HG02759 (cell line): ENCODE data around the gene DMRTC2.

Experiments
- ATAC-seq: cut with Tn5 transposase; IDR thresholded peaks from one replicate; pipeline ENCODE4 v1.9.1; 2021; ENCODE audit warnings: mild to moderate bottlenecking, moderate library complexity; ENCODE audit not compliant: unreplicated experiment

DMRTC2 gene

DNA sequence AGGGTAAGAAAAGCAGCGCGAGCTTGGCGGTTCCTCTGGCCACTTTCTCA lies at the start of gene DMRTC2:
TSS of gene DMRTC2 (plus strand) at position 42 of the 50 bp plus-strand sequence. CDS start 2,387 bp downstream, outside the sequence.
- ATAC-seq = no peak

DNA sequence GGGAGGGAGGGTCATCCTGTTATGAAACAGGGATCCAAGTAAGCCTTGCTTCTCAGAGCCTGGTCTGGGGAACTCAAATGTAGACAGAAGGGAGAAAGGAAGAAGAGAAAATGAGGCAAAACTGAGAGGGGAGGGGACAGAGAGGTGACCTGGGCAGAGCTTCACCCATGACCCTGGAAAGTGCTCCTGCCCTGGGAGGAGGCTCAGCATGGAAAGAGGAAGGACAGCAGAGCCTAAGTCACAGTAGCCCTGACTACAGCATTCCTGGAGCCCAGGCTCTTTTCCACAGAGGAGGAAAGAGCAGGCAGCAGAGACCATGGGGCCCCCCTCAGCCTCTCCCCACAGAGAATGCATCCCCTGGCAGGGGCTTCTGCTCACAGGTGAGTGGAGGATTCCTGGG lies 48.5 kb upstream of the DMRTC2 start, which contains the start of gene CEACAM3:
TSS of gene CEACAM3 (plus strand) at position 226 of the 400 bp plus-strand sequence. CDS start at position 317, 91 bp downstream.
- no peak for ATAC-seq

DNA sequence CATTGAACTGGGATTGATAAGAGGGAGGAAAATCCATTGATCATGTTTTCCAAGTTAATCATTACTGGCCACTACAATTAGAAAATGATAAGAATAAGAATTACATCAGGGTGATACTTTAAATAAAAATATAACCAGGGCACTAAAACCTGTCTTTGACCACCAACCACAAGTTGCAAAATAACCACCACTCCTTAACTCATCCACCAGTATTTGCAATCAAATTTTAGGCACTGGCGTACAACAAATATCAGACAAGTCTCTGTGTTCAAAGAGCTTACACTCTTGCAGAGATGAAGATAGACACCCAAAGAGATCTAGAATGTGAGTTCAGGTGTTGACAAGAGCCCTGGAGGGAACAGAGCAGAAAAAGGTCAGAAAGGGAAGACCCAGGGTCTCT lies 47.9 kb upstream of the DMRTC2 start:
- no peak for ATAC-seq

DNA sequence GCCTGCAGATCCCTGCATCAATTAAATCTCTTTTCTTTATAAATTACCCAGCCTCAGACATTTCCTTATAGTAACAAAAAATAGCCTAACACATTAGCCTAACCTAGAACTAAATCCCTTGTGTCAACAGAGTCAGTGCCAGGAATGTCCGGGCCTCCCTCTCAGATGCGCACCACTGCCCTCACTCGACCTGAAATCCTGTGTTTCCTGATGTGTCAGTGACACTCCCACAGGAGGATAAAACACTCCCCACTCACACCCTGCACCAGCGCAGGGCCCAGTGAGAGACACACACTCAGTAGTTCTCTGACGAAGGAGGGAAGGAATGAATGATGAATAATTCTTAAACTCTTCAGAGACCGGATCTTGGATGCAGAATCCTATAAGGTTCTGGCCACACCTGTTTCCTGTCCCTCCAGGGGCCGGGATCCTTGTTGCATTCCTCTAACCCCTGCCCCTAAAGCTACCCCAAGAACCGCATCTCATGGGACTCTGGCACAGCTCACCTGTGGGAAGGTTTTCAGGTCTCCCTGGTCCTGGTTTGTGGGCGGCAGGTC lies 45.3 kb upstream of the DMRTC2 start:
- ATAC-seq = no peak

DNA sequence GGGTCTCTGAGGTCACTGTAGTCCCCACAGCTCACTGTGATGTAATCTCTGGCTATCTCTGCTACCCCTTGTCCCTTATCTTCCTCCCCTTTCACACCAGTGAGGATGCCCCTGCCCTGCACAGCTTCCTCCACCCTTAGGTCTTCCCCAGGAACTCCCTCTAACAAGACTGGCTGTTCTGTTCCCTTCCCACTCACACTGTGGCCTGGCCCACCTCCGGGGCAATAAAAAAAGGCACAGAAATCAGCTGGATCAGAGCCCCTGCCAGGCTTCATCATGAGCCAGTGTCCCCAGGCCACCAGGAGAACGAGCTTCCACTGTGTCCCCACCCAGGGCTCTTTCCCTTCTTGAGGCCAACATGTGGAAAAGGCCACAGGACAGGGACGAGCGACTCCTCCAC lies 43.8 kb upstream of the DMRTC2 start:
- ATAC-seq = no peak

DNA sequence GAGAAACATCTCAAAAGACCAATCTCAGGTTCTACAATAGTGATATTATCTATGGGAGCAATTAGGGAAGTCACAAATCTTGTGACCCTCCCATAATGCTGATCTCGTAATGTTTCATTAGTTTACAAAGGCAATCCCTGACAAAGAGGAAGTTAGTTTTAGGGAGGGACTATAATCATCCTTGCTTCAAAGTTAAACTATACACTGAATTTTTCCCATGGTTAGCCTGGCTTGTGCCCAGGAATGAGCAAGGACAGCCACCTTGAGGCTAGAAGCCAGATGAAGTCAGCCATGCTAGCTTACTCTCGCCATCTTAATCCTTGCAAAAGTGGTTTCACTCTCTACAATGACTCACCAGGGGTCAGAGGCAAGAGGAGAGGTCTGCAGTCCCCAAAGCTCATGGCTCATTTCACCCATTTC lies 43.0 kb upstream of the DMRTC2 start:
- ATAC-seq = no peak

DNA sequence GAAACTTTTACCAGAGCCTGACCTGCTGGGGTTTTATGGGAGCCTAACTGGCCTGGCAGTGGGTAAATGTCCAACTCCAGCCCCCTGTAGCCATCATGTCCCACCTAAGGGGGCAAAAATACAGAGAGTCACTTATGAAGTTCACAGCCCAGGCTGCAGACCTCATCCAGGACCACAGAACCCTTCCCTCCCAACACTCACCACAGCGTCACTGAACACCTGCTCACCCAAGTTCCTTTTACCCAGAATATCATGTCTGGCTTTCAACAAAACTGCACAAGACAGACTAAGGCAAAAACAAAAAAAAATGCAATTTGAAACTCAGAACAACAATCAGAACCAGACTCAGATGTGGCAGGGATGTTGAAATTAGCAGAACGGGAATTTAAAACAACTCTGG lies 42.1 kb upstream of the DMRTC2 start:
- ATAC-seq = no peak

DNA sequence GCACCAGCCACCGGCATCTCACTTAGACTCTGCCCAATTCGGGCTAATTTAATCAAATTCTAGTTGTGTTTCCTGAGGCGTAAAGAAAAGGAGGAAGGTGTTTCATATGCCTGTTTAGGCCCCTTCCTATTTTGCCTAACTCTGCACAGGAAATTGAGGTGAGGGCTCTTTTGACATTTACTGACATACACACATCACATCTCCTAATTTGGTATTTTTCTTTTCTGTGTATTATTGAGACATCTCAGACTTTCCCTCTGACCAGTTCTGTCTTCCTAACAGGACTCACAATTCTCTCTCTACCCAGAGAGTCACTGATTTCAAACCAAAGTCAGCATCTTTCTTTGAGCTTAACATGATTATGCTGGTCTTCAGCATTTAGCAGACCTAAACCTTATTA lies 40.5 kb upstream of the DMRTC2 start:
- no peak for ATAC-seq

DNA sequence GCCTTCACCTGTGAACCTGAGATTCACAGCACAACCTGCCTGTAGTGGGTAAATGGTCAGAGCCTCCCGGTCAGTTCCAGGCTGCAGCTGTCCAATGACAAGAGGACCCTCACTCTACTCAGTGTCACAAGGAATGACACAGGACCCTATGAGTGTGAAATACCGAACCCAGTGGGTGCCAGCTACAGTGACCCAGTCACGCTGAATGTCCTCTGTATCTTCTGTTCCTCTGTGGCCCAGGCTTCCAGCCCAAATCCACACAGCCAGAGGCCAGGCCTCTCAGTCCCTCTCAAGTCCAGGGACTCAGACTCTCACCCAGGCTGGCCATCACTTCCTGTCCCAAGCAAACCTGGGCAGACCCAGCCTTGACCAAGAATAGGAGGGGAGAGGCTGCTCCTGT lies 37.7 kb upstream of the DMRTC2 start:
- ATAC-seq = no peak

DNA sequence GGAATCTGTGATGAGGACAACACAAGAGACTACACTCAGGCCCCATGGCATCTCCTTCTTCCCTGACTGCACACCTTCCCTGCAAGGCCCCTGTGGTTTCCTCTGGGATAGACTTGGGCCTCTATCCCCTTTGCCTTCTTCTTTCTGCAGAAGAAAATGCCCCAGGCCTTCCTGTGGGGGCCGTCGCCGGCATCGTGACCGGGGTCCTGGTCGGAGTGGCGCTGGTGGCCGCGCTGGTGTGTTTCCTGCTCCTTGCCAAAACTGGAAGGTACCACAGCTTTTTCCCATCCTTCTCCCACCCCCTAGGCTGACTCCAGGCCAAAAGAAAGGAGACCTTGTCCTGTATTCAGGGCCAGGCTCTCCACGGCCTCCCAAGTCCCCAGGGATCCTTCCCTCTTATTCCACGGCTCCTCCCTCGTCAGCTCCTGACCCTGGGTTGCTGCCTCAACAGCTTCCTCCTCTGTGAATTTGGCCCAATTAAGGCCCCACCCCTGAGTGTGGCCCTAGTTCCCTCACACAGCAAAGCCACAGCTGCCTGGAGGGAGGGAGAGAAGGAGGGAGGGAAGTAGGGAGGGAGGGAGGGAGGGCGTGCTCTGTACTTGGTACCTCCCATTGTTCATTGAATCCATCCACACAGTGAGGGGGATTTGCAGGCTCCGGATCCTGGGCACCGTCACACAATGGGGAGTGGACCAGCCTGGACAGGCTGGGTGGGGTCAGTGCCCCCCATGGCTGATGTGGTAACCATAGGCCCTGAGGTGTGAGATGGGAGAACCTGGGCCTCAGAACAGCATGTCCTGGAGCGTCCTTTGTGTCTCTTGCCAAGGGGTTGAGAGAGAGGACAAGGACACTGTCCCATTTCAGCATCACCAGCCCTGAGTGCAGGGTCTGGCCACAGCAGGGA lies 35.9 kb upstream of the DMRTC2 start:
- no peak for ATAC-seq

DNA sequence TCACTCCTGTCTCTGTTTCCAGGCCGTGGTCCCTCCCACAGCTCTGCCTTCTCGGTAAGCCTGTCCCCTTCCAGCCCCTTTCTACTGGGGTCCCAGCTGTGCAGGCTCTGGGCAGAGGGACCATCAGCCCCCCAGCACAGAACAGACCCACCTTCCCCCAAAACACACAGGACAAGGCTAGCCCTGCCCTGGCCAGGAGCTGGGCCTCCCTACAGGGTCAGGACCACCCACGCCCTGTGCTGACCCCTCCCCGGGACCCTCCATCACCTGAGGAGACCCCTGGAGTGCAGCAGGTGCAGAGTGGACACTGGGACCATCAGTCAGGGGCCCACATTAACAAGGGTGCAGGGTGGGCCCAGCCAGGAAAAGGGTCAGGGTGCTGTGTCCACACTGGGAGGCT lies 34.5 kb upstream of the DMRTC2 start:
- ATAC-seq = no peak

DNA sequence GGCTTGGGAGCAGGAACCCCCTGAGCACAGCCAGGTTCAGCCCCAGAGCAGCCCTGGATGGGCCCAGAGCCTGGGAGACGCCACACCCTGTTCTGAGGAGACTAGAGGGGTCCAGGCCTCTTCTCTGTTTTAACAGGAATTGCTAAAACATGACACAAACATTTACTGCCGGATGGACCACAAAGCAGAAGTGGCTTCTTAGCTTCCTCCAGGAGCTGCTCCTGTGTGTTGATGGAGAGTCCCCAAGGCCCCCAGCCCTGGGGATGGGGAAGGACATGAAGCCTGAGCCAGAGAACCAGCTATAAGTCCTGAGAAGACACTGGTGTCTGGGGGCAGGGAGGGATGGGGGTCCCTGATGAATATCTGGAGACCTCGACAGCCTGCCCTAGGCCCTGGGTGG lies 33.8 kb upstream of the DMRTC2 start:
- no peak for ATAC-seq

DNA sequence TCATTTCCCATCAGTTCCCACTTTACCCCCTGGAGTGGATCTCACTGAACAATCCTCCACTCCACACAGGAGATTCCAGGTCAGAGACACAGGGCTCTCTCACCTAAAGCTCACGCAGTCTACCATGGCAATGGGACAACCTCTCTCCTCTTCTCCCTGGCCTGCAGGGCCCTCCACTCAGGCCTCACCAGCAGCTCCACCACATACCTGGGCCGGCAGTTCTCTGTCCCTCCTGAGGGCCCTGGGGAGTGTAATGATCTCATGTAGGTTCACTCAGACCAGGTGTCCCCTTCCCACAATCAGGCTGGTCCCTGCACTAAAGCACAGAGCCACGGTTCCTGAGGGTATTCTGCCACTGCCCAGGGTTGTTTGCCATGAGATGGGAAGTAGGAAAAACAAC lies 32.9 kb upstream of the DMRTC2 start:
- no peak for ATAC-seq

DNA sequence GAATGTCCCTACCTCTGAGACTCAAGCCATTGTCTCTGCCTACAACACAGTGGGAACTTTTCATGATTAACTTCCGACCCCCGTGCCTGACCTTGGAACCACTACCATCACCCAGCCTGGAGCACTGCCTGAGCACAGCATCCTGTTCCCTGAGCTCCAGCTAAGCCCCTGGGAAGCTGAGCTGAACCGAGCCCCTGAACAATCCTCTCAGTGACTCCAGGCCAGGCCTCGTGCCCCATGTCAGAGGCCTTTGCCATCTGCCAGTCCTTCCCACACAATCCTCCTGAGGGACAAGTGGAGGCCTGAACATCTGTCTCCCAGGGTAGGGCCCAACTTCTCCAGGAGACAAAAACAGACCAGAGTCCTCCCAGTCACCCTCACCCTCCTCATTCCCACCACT lies 30.9 kb upstream of the DMRTC2 start:
- ATAC-seq = no peak

DNA sequence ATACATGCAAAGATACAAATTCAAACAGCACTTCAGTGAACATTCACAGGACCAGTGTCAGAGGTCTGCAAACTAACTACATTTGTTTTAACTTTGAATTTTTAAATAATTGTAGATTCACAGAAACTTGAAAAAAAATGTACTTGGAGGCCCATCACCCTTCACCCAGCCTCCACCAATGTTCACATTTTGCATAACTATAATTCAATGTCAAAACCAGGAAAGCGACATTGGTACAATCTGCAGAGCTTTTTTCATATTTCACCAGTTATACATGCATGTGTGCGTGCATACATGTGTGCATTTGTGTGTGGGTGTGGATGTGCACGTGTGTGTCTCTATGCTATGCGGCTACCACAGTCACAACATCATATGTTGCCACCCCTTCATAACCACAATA lies 29.5 kb upstream of the DMRTC2 start:
- ATAC-seq = no peak

DNA sequence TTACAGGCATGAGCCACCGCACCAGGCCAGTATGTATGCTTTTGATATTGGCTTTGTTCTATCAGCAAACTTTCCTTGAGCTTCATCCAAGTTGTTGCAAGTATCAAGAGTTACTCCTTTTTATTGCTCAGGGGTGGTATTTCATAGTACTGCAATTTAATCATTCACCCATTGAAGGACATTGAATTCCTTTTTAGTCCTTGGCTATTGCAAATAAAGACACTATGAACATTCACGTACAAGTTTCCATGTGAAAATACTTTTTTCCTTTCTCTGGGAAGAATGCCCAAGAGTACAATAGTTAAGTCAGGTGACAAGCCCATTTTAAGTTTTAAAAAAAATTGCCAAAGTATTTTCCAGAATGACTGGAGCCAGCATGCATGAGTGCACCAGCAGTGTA lies 28.1 kb upstream of the DMRTC2 start:
- ATAC-seq = no peak

DNA sequence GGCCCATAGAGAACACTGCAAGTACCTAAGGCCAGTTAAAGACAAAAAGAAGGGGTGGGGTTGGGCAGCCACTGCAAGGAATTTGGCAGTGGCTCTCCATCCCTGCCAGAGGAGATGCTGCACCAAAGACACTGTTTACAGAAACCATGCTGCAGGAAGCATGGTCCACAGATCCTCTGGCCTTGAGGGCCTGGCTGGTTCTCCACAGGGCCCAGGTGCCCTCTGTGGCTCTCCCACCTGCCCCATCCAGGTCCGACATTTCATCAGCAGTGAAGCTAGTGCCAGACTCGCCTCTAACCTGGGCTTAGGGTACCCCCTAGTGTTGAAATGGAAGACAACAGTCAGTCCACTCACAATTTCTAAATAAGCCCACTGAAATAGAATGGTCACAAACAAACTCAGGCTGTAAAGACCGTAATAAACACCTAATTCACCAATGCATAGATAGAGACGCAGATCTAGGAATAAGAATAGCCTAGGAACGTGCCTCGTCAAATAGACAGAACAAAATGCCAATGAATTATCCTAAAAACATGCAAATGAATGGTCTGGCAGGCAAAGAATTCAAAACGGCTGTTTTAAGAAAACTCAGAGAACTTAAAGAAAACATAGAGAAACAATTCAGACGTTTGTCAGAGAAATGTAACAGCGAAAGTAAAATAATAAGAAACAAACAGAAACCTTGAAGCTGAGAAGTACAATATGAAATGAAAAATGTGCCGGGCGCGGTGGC lies 23.7 kb upstream of the DMRTC2 start:
- no peak for ATAC-seq

DNA sequence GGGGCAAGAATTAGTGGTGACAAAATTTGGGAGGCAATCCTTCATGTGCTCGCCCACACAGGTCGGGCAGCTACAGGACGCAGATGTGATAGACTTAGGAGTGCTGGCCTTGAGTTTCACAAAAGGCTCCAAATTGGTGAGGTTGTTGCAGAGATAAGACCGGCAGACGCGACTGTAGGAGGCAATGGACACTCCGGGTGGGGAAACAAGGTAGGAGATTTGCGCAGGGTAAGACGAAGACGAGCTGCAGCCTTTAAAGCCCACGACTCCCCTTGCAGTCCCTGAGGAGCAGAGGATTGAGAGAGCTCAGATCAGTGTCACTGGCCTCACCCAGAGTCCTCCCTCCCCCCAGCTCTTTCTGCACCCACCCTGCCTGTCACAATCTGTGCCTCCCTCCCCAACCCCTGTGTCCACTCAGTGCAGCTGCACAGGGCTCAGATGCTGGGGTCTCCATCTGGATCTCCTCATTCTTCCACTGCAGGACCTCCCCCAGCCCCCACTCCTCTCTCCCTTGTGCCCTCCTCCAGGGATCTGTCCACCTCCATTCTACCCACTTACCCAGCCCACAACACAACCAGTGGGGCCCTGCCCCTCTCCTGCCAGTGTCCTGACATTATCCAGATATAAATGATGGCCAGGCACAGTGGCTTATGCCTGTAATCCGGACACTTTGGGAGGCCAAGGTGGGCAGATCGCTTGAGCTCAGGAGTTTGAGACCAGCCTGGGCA lies 6.7 kb upstream of the DMRTC2 start:
- no peak for ATAC-seq

DNA sequence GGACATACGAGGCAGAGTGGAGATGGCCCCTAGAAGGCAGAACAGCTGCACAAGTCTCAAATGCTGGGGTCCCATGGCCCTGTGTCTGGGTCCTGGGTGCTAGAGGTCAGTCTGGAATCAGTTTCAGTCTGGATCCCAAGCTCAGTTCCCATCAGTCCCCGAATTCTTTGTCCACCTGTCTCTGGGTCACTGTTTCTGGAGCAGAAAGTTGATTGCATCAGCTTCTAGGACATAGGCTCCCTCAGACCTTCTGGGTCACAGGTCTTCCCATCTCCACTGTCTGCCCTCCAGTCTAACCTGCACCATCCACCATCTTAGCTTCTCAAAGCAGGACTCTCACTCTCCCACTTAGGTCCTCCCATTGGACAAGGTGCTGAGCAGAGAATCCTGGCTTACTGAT lies 5.6 kb upstream of the DMRTC2 start:
- no peak for ATAC-seq

DNA sequence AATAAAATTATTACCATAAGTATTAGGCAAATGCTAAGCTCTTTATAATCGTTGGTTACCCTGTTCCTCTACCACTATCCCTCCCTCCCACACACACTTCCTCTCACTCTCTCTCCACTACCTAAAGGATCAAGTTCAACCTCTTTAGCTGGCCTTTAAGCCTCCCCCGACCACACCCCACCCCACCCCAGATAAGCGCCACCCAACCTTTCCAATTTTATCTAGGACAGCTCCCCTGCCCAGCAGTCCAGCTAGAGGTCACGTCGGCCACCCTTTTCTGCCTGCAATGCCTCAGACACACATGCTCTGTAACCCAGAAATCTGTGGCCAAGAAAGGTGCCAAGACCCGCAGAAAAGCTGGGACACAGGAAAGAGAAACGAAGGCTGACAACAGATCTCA lies 1.5 kb upstream of the DMRTC2 start:
- no peak for ATAC-seq

DNA sequence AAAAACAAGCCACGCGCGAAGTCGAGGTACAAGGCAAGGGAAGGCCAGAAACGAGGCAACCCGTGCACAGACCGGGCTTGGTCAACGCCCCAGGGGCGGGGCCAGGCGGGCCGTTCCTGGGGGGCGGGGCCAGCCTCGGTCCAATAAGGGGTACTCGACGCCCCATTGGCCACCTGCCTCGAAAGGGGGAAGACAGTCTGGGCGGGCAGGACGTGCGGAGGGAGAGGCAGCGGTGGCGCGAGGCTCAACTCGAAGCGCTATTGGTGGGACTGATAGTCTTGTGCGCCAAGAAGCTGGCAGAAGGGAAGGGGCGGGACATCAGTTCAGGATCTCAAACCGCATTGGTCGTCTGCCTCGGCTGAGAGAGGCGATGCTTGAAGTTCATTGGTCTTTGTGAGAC lies 241 bp upstream of the DMRTC2 start, which contains the start of gene LYPD4:
TSS of gene LYPD4 (minus strand) at position 83 of the 400 bp plus-strand sequence. CDS start 5,398 bp downstream, outside the sequence.
- ATAC-seq = no peak
